Activated T-helper 9 cell treated with anti-CD3 and anti-CD28 coated beads, Interleukin-2, amount 50 U/mL, for 16 hours (primary cell): ENCODE data around the gene CARD16.
A peak's percentile ranks its signal among the peaks of the same experiment; 100 is the strongest.
"Not testable (repeated sequence)": the region's sequence is repeated elsewhere in the genome, so short reads cannot be mapped to it uniquely, and the experiment has no call there.

Source experiments
- DNase-seq: peaks from one replicate; pipeline ENCODE4 v3.0.0-alpha.2; 2020; ENCODE audit warnings: low read depth

The CARD16 gene

DNA sequence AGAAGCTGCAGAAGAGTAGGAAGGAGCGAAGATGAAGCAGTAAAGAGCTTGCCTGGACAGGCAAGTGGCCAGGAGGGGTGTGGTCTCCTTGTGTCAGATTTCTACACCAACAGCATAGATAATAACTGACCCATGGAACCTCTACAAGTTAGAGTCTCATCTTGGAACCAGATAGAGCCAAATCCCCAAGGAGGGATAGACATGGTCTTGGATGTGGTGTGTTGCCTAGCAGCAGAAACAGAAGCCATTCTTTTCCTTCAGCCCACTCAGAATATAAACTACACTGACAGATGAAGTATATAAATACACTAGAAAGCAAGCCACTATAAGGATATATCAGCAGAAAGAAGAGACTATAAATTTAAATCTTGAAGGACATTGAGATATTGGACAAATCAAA, 4.3 kb upstream of the CARD16 start:
- no peak for DNase-seq

GRCh38 chr11:105046898-105047579, 1.9 kb upstream of the CARD16 start:
- DNase-seq = no peak

DNA sequence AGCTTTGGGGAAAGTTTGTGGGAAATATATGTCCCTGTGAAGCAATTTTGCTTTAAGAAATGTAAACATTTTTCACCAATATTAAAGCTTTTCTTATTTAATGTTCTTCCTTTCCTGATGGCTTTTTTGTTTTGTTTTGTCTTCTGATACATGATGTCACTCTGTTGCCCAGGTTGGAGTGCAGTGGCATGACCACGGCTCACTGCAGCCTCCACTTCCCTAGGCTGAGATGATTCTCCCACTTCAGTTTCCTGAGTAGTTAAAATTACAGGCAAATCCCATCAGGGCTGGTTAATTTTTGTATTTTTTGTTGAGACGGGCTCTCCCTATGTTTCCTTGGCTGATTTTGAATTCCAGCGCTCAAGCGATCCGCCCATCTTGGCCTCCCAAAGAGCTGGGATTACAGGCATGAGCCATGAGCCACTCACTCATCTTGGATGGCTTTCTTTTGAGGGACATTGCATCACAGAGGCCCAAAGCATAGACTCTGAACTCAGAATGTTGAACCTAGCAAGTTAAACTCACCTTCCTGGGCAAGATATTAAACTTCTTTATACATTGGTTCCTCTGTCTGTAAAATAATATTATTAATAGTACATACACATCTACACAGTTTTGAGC, 651 bp upstream of the CARD16 start:
- DNase-seq = no peak

DNA sequence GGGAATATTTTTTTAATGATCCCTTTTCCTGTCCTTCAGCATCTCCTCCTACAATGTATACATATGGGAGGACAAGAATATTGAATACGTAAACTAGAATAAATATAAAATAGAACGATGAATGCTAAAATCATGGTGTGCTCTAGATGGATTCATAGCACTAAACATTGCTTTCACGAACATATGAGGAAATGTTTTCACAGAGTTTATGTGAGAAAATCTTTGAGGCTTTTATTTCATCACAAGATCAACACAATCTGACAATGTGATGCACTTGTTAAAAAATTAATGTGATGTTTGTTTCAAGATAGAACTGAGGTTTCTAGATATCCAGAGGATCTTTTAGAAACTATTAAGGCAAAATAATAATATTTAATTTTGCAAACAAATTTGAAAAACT, 3.0 kb downstream of the CARD16 start:
- DNase-seq = no peak

GRCh38 chr11:105040703-105041102, 4.4 kb downstream of the CARD16 start:
- no peak for DNase-seq

DNA sequence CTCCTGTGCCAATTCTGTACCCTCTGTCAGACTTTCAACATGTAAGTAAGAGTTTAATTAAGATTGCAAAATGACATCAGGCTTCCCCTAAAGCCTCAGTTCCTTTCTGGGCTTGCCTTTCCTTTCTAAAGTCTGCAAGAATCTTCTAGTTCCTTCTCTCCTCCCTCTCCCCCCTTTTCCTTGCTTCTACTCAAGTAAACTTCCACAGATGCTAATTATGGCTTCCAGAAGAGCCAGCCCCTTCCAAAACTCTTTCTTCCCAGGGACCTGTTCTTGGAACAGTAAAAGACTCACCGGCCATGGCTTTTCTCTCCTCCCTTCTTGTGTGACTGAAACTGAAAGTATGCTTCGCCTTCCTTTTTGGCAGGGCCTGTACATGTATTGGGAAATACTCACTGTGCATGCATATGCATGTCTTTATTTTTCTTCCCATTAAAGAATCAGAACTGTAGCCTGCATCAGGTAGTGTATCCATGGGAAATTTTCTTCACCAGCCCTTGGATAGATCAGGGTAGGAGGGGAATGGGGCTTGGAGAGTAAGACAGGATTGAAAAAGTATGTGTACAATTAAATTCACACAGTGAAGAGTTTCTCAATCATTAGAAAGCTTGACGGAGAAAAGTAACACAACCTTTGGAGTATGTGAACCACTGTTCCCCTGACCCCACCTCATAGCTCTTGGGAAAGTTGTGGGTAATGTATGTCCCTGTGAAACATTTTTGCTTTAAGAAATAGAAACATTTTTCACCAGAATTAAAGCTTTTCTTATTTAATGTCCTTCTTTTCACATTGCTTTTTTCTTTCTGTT, 10.1 kb downstream of the CARD16 start, which contains the start of gene CASP1:
TSS of gene CASP1 (minus strand) at position 332 of the 808 bp plus-strand sequence. CDS start at position 301, 31 bp downstream.
- DNase-seq = no peak

DNA sequence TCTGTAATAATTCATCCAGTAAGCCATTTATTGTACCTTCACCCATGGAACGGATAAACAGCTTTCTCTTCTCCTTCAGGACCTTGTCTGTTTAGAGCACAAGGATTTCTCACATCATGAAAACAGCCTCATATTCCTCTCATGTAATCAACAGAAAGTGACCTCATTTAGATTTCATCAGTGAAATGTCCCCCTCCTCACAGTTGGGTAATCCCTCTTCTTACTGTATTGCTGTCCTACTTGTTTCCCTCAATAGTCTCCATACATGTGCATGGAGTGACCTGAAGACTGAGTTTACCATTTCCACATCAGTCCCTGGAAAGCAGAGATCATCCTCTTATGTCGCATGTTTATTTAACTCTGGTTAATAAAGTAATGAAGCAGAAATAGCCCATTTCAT, 10.7 kb downstream of the CARD16 start:
- DNase-seq = not testable (repeated sequence)

- DNase-seq = no peak
Measured at GRCh38 chr11:105033781-105034180, 11.4 kb downstream of the CARD16 start.

DNA sequence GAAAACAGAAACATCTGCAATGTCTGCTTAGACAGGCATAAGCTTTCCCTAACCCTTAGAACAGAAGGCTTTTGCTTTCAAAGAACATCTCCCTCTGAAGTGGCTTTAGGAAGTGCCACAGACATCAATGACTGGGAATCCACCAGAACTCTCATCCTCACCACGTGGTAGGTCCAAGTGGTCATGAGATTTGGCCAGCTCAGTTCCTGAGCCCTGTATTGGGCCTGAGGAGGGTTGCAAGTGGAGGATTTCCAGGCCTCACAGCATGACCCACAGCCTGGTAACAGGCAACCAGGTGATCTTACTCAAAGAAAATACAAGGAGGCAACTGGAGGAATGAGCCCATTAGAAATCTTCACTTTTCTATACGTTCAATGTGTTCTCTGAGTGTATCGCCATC, 11.8 kb downstream of the CARD16 start:
- no peak for DNase-seq

GRCh38 chr11:105032495-105032894, 12.6 kb downstream of the CARD16 start:
- DNase-seq = no peak

GRCh38 chr11:105027678-105028077, 17.5 kb downstream of the CARD16 start:
- DNase-seq = no peak

DNA sequence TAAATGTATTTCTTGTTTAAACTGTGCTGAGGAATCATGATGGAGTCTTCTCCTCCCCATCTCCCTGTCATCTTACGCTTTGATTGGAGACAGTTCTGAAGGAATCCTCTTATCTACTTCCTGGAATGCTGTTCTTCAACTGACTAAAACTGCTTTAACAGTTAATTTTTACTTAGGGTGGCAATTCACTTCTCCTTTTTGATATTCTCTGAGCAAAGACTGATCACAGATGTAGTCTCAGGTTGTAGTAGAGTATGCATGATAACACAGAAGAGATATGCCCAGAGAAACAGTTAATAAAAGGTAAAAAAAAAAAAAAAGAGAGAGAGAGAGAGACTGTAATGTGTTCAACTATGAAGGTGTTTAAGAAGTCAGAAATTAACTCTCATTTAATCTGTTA, 20.7 kb downstream of the CARD16 start:
- no peak for DNase-seq

DNA sequence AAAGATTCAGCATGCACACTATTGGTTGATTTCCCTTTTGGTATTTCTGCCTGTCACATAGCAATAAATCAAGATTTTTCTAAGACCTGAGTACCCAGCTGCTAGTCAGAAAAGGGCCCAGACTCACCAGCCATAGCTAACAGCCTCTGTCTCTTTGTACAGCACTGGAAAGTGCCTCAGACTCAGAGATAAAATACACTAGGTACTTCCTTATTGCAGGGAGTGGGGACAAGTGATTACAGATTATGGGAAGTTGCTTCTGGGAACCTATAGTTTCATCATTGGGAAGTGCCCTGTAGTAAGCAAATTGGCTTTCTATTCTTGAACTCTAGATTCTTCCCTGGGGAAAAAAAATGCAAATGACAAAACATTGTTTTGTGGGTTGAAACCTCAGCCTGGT, 22.1 kb downstream of the CARD16 start, which contains the start of gene CASP5:
TSS of gene CASP5 (minus strand) at position 166 of the 400 bp plus-strand sequence. CDS start at position 134, 32 bp downstream.
- DNase-seq = no peak

DNA sequence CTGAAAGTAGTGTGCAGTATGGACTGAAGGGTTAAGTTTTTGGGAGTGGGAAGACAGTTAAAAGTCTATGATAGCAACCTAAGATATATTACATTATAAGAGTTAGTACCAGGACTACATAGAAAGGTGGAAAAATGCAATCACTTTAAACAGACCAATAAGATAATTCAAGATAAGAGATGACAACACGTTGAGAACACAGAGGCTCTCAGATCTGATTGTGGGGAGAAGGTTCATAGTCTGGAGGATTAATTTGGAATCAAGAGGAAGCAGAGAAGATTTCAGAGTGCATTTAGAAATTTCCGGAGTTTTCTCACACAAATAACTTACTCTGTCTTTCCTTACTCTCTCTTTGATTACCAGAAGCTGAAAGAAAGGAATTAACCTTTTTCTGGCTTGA, 22.6 kb downstream of the CARD16 start:
- no peak for DNase-seq

GRCh38 chr11:105007463-105007862, 37.7 kb downstream of the CARD16 start:
- no peak for DNase-seq

- no peak for DNase-seq
Measured at GRCh38 chr11:105005451-105005845, 39.7 kb downstream of the CARD16 start.

DNA sequence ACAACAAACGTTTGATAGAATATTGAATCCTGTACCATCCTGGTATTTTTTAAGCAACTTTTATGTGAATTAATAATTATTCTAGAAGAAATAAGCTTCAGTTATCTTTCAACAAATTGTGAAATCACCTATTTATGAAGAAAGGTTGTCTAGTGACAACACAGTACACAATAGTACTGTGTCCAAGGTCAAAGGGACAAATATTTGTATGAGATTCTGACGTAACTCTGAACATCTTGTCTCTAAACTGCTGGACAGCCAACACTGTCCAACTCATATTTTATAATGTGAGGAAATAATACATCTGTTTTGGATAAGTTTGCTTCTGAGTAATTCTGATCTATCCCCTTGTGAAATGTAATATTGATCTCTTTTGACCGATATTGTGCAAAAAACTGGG, 41.1 kb downstream of the CARD16 start:
- DNase-seq = no peak

DNA sequence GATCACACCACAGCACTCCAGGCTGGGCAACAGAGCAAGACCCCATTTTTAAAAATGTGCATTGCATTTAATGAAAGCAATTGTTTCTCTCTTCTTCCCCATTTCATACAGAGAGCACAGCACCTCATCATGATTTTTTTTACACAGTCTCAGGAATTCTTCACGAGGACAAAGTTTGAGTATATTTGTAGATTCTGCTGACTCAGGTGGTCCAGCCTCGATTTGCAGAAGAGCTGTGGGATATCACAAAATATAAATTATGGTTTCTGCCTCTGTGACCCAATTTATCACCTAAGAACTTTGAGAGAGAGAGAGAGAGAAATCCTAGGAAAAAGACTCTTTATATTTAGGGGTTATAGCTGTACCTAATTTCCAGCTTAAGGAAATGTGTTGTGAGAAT, 42.0 kb downstream of the CARD16 start:
- DNase-seq = no peak

DNA sequence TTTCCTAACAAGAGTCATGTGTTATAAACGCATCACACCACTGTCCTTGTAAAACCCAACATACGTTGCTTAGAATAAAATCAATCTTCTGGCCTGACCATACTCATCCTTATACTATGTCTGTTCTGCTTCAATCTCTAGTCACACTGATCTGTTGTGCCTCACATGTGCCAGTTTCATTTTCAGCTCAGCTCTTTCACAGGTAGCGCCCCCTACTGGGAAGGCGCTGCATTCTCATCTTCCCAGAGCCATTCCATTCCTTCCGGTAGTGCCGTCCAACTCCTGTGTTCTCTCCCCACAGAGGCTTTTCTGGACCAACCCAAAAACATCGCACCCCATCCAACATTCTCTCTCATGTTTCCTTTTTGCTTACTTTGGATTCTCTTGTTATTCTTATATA, 44.3 kb downstream of the CARD16 start:
- peak; percentile 29 for DNase-seq

DNA sequence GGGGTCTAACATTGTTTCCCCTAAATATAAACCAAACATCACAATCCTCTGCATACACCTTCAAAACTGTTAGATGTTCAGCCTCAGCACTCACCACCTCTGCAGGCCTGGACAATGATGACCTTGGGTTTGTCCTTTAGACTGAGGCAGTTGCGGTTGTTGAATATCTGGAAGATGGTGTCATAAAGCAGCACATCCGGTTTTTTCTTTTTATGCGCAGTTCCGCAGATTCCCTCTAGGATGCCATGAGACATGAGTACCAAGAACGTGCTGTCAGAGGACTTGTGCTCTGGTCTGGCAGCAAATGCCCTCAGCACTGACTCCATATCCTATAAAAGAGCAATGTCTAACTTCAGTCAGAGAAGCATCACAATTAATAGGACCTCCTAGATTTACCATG, 45.0 kb downstream of the CARD16 start:
- DNase-seq = no peak

DNA sequence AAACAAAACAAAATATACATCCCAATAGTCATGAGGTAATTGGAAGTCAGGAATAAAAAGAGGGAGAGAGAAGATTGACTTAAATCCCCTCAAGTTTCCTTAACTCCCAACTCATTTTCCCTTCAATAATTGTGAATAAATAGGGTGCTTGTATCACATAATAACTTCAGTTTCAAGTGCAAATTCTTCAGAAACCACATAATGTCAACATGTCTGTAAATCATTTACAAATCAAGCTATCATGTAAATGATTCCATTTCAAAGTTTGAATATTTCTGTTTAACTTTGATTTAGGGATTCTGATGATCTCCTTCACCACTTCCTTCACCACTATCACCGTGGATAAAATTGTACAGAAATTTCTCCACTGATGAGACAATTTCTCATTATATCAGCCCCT, 45.4 kb downstream of the CARD16 start:
- DNase-seq = no peak

DNA sequence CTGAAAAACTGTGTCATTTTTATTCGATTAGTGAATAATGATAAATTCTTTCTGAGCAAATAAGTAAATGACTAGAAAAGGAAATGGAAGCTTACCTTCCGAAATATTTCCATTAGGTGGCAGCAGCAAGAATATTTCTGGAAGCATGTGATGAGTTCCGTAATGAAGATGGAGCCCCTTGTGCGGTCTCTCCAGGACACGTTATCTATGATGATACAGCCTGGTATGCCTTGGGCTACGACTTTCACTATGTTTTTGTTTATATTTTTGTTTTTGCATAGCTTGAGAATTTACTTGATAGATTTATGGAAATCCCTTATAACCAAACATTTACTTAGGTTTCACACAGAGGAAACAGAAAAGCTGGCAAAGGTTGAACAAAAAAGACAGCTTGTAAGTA, 47.8 kb downstream of the CARD16 start:
- DNase-seq = no peak

DNA sequence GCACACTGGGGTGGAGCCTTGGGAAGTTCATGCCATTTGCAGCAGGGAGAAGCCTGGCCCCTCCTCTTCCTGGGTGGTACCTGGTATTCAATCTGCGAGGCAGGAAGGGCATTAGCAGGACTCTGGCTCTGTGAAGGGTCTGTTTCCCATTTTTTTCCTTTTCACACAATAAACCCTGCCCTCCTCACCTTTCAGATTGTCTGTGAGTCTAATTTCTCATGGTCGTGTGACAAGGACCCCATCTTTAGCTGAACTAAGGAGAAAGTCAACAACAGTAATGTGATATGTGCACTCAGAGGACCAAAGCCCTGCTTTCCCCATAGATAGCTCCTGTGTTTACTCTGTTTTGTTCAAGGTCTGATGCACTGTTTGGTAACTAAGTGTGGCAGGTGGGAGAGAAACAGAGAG, 50.1 kb downstream of the CARD16 start:
- no peak for DNase-seq
